ENCODE data around the gene GABRB2. TPM values are rescaled to one million over a fixed set of nuclear protein-coding genes. Genes with fewer than 3 reads are reported as not detected.

The GABRB2 gene
- total RNA-seq, 1 experiment from 2014 or later = not detected

GRCh38 chr5:161271816-161272215 is 274.7 kb downstream of the GABRB2 start:
- DNase-seq (ENCODE audit: low read depth, low spot score) = no peak
- no TSS peak for BruUV-seq (replicated peaks)
- ATAC-seq = no peak
- no peaks in the 10 kb centered on the region for H3K79me2 ChIP-seq (ENCODE audit: insufficient read depth, low read length)
- H2AFZ ChIP-seq (ENCODE audit: low read depth, low read length, poor library complexity, severe bottlenecking) = no peak overlapping the region
- H3K9ac ChIP-seq (ENCODE audit: low read length) = no peak overlapping the region
- ChIA-PET POLR2A (no interaction called here), CTCF (no interaction called here), RAD21 (ENCODE audit: low non-redundant PET in 1 of 2, low total read pairs in 2 of 2, uncharacterized antibody in 2 of 2, unreplicated experiment in 2 of 2) (no interaction called here)
- H3K36me3 ChIP-seq (ENCODE audit: control insufficient read depth in 1 of 2, insufficient read depth in 2 of 2, low read length in 2 of 2) = no peaks in the 10 kb centered on the region
- H3K4me1 ChIP-seq (ENCODE audit: control insufficient read depth in 1 of 2, insufficient read depth in 2 of 2, low read length in 2 of 2) = no peaks in the 10 kb centered on the region
- intact Hi-C loops (cut with micrococcal nuclease) = no loop called here
- H3K27ac ChIP-seq (ENCODE audit: low read depth, low read length) = no peak overlapping the region
- TF ChIP-seq JUND (IDR thresholded peaks at IDR 0.05) (no peak), ELF1 (IDR thresholded peaks at IDR 0.05; ENCODE audit: borderline replicate concordance, low read depth) (no peak), CEBPB (IDR thresholded peaks at IDR 0.05; ENCODE audit: low read depth) (no peak), SIN3A (IDR thresholded peaks at IDR 0.05; ENCODE audit: low read depth) (no peak), CTCF (IDR thresholded peaks at IDR 0.05 in 2 of 3, conservative IDR thresholded peaks at IDR 0.05 in 1 of 3; ENCODE audit: borderline replicate concordance in 1 of 3, insufficient read depth in 1 of 3, low read depth in 2 of 3, low read length in 2 of 3) (no peak), EZH2 (IDR thresholded peaks at IDR 0.05) (no peak), EGR1 (IDR thresholded peaks at IDR 0.05; ENCODE audit: low read depth) (no peak), RAD21 (IDR thresholded peaks at IDR 0.05; ENCODE audit: low read depth) (no peak), SRF (IDR thresholded peaks at IDR 0.05; ENCODE audit: low read depth) (no peak), FOSL1 (IDR thresholded peaks at IDR 0.05; ENCODE audit: low read depth) (no peak), EZH2phosphoT487 (IDR thresholded peaks at IDR 0.05; ENCODE audit: borderline replicate concordance) (no peak), POLR2AphosphoS5 (IDR thresholded peaks at IDR 0.05; ENCODE audit: low read depth, low read length) (no peak), SP1 (IDR thresholded peaks at IDR 0.05; ENCODE audit: low read depth) (no peak), ZFX (IDR thresholded peaks at IDR 0.05) (no peak), ATF3 (IDR thresholded peaks at IDR 0.05) (no peak)
- TF ChIP-seq, protein P1, sequence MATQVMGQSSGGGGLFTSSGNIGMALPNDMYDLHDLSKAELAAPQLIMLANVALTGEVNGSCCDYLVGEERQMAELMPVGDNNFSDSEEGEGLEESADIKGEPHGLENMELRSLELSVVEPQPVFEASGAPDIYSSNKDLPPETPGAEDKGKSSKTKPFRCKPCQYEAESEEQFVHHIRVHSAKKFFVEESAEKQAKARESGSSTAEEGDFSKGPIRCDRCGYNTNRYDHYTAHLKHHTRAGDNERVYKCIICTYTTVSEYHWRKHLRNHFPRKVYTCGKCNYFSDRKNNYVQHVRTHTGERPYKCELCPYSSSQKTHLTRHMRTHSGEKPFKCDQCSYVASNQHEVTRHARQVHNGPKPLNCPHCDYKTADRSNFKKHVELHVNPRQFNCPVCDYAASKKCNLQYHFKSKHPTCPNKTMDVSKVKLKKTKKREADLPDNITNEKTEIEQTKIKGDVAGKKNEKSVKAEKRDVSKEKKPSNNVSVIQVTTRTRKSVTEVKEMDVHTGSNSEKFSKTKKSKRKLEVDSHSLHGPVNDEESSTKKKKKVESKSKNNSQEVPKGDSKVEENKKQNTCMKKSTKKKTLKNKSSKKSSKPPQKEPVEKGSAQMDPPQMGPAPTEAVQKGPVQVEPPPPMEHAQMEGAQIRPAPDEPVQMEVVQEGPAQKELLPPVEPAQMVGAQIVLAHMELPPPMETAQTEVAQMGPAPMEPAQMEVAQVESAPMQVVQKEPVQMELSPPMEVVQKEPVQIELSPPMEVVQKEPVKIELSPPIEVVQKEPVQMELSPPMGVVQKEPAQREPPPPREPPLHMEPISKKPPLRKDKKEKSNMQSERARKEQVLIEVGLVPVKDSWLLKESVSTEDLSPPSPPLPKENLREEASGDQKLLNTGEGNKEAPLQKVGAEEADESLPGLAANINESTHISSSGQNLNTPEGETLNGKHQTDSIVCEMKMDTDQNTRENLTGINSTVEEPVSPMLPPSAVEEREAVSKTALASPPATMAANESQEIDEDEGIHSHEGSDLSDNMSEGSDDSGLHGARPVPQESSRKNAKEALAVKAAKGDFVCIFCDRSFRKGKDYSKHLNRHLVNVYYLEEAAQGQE (IDR thresholded peaks at IDR 0.05; ENCODE audit: low read depth) = no peak
- H3K27me3 ChIP-seq (ENCODE audit: insufficient read depth, low read length) = no peaks in the 10 kb centered on the region
- H3K4me2 ChIP-seq (ENCODE audit: low read length) = no peak overlapping the region
- H3K9me2 ChIP-seq (ENCODE audit: insufficient read depth) = no peaks in the 10 kb centered on the region
- peaks cover 8 to 11% of the 10 kb centered on the region in 2 experiments; a peak in 3 of 4 replicates for H3K9me3 ChIP-seq (ENCODE audit: control insufficient read depth in 1 of 2, insufficient read depth in 1 of 2, low read depth in 1 of 2, low read length in 2 of 2)
- H3K4me3 ChIP-seq (replicated peaks in 1 of 2; ENCODE audit: low read depth in 1 of 2, low read length in 2 of 2) = no peak overlapping the region
- no peaks in the 10 kb centered on the region for H4K20me1 ChIP-seq (ENCODE audit: insufficient read depth)
